NCI-H446 treated with DMSO at 0.1 percent for 48 hours (cell line): ENCODE measurements around the gene CDIP1.
A peak's percentile ranks its signal among the peaks of the same experiment; 100 is the strongest.

Experiments
- DNase-seq: peaks from one replicate; lab custom pipeline; 2025; lab: John Stamatoyannopoulos, UW

Gene CDIP1

GRCh38 chr16:4539716-4540284 lies 1.2 kb upstream of the CDIP1 start:
- no peak for DNase-seq

GRCh38 chr16:4537376-4538343 lies 913 bp downstream of the CDIP1 start:
- no peak for DNase-seq

GRCh38 chr16:4536391-4537106 lies 2.0 kb downstream of the CDIP1 start:
- DNase-seq, result no peak

GRCh38 chr16:4535627-4536108 lies 2.9 kb downstream of the CDIP1 start:
- no peak for DNase-seq

GRCh38 chr16:4534151-4534790 lies 4.3 kb downstream of the CDIP1 start:
- DNase-seq, result no peak

- no peak for DNase-seq
These were observed 5.1 kb downstream of the CDIP1 start for GRCh38 chr16:4533490-4533889.

- DNase-seq, result no peak
These were observed 6.3 kb downstream of the CDIP1 start for GRCh38 chr16:4532238-4532637.

GRCh38 chr16:4531811-4532210 lies 6.8 kb downstream of the CDIP1 start:
- no peak for DNase-seq

GRCh38 chr16:4529085-4530060 lies 9.2 kb downstream of the CDIP1 start:
- DNase-seq, result no peak

- no peak for DNase-seq
These were observed 12.8 kb downstream of the CDIP1 start for GRCh38 chr16:4525634-4526277.

- no peak for DNase-seq
These were observed 13.5 kb downstream of the CDIP1 start for GRCh38 chr16:4525069-4525468.

GRCh38 chr16:4524571-4524970 lies 14.0 kb downstream of the CDIP1 start:
- no peak for DNase-seq

GRCh38 chr16:4523686-4524085 lies 14.9 kb downstream of the CDIP1 start:
- DNase-seq, result no peak

GRCh38 chr16:4522051-4522581 lies 16.5 kb downstream of the CDIP1 start:
- peak; percentile 90 for DNase-seq

GRCh38 chr16:4520913-4521312 lies 17.7 kb downstream of the CDIP1 start:
- DNase-seq, result no peak

GRCh38 chr16:4519274-4520058 lies 19.1 kb downstream of the CDIP1 start:
- DNase-seq, result no peak

- no peak for DNase-seq
These were observed 20.5 kb downstream of the CDIP1 start for GRCh38 chr16:4517812-4518680.

GRCh38 chr16:4515611-4516233 lies 22.9 kb downstream of the CDIP1 start:
- DNase-seq, result no peak
